CD8-positive, alpha-beta memory T cell (primary cell): ENCODE data around the gene RBL1. TPM values are rescaled to one million over a fixed set of nuclear protein-coding genes. Genes with fewer than 3 reads are reported as not detected.

Experiments used
- CTCF ChIA-PET: fragments of 350-600 bp; sonication (Branson Sonifier 250); formaldehyde crosslinking; loops from one replicate; lab custom pipeline; 2021; ENCODE audit warnings: antibody characterized with exemption; lab: Charles Lee
- POLR2A ChIA-PET: fragments of 350-600 bp; sonication (Branson Sonifier 250); formaldehyde crosslinking; loops from one replicate; lab custom pipeline; 2021; ENCODE audit warnings: antibody characterized with exemption; lab: Charles Lee
- DNase-seq, 5 donors: peaks; one replicate each; pipeline versions ENCODE4 v3.0.0 to v3.0.0-alpha.2; 2020 to 2022; ENCODE audit warnings: mixed read lengths in 1 of 5
- H3K27ac ChIP-seq: one replicate; pipeline ENCODE4 v1.7.0; 2013; ENCODE audit warnings: low read depth, mild to moderate bottlenecking, low read length, moderate library complexity
- H3K27me3 ChIP-seq: 2 replicates; pipeline ENCODE4 v1.7.0; 2013; ENCODE audit warnings: low read length, mild to moderate bottlenecking; ENCODE audit not compliant: insufficient read depth, poor library complexity, severe bottlenecking
- H3K36me3 ChIP-seq: 2 replicates; pipeline ENCODE4 v1.7.0; 2013; ENCODE audit warnings: mild to moderate bottlenecking, low read length, moderate library complexity; ENCODE audit not compliant: insufficient read depth
- H3K4me1 ChIP-seq: 2 replicates; pipeline ENCODE4 v1.7.0; 2013; ENCODE audit warnings: mild to moderate bottlenecking, low read length, moderate library complexity; ENCODE audit not compliant: insufficient read depth
- H3K4me3 ChIP-seq: 2 replicates; pipeline ENCODE4 v1.7.0; 2013; ENCODE audit warnings: mild to moderate bottlenecking, low read length
- H3K9me3 ChIP-seq: 2 replicates; pipeline ENCODE4 v1.7.0; 2013; ENCODE audit warnings: mild to moderate bottlenecking, low read length
- H3K27ac Mint-ChIP-seq, 8 donors: one replicate each; pipeline ENCODE4 v1.8.0; 2020 to 2021; ENCODE audit warnings: mixed read lengths in 8 of 8, mild to moderate bottlenecking in 6 of 8, inconsistent platforms in 3 of 8, moderate library complexity in 3 of 8
- H3K27me3 Mint-ChIP-seq, 2 donors: one replicate each; pipeline ENCODE4 v1.8.0; 2020 to 2021; ENCODE audit warnings: mixed read lengths in 2 of 2, mild to moderate bottlenecking in 1 of 2, moderate library complexity in 1 of 2
- H3K36me3 Mint-ChIP-seq, 3 donors: one replicate each; pipeline ENCODE4 v1.8.0; 2020 to 2021; ENCODE audit warnings: mixed read lengths in 3 of 3, inconsistent platforms in 1 of 3, mild to moderate bottlenecking in 1 of 3
- H3K4me1 Mint-ChIP-seq, 3 donors: one replicate each; pipeline ENCODE4 v1.8.0; 2020 to 2021; ENCODE audit warnings: mixed read lengths in 3 of 3, inconsistent platforms in 1 of 3, mild to moderate bottlenecking in 1 of 3
- H3K4me3 Mint-ChIP-seq, 7 donors: one replicate each; pipeline ENCODE4 v1.8.0; 2020 to 2021; ENCODE audit warnings: mixed read lengths in 7 of 7, mild to moderate bottlenecking in 6 of 7, moderate library complexity in 4 of 7, inconsistent platforms in 2 of 7
- H3K9me3 Mint-ChIP-seq, 5 donors: one replicate each; pipeline ENCODE4 v1.8.0; 2020 to 2022; ENCODE audit warnings: mixed read lengths in 5 of 5, mild to moderate bottlenecking in 3 of 5, moderate library complexity in 2 of 5, inconsistent platforms in 1 of 5
- polyA plus RNA-seq: library from polyadenylated mRNA; unstranded; fragments of 300-500 nt; fragmentation: Illumina TruSeq; gene quantifications from one replicate; pipeline ENCODE4 v1.2.3, GENCODE V29; 2021
- total RNA-seq, 2 experiments: library from RNA; stranded (reverse); gene quantifications; one replicate each; pipeline ENCODE4 v1.2.3, GENCODE V29; 2021

Gene RBL1
- total and polyA plus RNA-seq, 3 experiments from 2014 or later = 13.7 to 45.0 (median 44.0) TPM

- POLR2A ChIA-PET = interaction anchor here (0.6 to 2.2 kb wide), 4 partner anchors 31 to 82 kb away, joined by 3 to 9 read pairs (median 6); partner anchors contain the start of genes MROH8 and RPN2
- H3K27ac Mint-ChIP-seq = peak overlapping the region; percentile 98 to 99 (median 99)
- H3K4me1 Mint-ChIP-seq = peaks cover 28 to 42% (median 41%) of the 10 kb centered on the region in 3 donors
- Histone ChIP-seq H3K9me3 (no peaks in the 10 kb centered on the region), H3K27me3 (no peaks in the 10 kb centered on the region), H3K4me3 (peak overlapping the region; percentile 72), H3K27ac (peak overlapping the region; percentile 76), H3K4me1 (peaks cover 20% of the 10 kb centered on the region), H3K36me3 (peaks cover 5% of the 10 kb centered on the region)
- H3K9me3 Mint-ChIP-seq = no peaks in the 10 kb centered on the region
- peak overlapping the region; percentile 97 to 100 (median 98) for H3K4me3 Mint-ChIP-seq
- H3K27me3 Mint-ChIP-seq = peaks cover 0 to 4% of the 10 kb centered on the region in 2 donors
- peaks cover 0 to 23% (median 1%) of the 10 kb centered on the region in 3 donors for H3K36me3 Mint-ChIP-seq
- no peak for DNase-seq
- CTCF ChIA-PET = interaction anchor here (1.4 to 2.0 kb wide), 2 partner anchors 53 to 88 kb away, joined by 4 to 11 read pairs; no protein-coding TSS in a partner anchor
Measured at GRCh38 chr20:37096415-37097041, 731 bp upstream of the RBL1 start.

- no peaks in the 10 kb centered on the region for H3K9me3 Mint-ChIP-seq
- CTCF ChIA-PET = interaction anchor here (1.4 to 4.8 kb wide), 4 partner anchors 13 to 87 kb away, joined by 4 to 18 read pairs (median 10); partner anchors contain the start of genes MROH8 and RPN2
- Histone ChIP-seq H3K36me3 (peaks cover 5% of the 10 kb centered on the region), H3K4me3 (peak overlapping the region; percentile 72), H3K4me1 (peaks cover 20% of the 10 kb centered on the region), H3K27me3 (no peaks in the 10 kb centered on the region), H3K9me3 (no peaks in the 10 kb centered on the region), H3K27ac (peak overlapping the region; percentile 76)
- H3K27ac Mint-ChIP-seq = peak overlapping the region; percentile 87 to 99 (median 96)
- POLR2A ChIA-PET = interaction anchor here (0.6 to 2.2 kb wide), 6 partner anchors 12 to 88 kb away, joined by 3 to 9 read pairs (median 5); partner anchors contain the start of genes MROH8 and RPN2
- DNase-seq = peak; percentile 13 to 75 (median 53)
- H3K36me3 Mint-ChIP-seq = peaks cover 0 to 34% (median 1%) of the 10 kb centered on the region in 3 donors
- H3K4me1 Mint-ChIP-seq = peaks cover 31 to 52% (median 49%) of the 10 kb centered on the region in 3 donors
- H3K4me3 Mint-ChIP-seq = peak overlapping the region; percentile 97 to 100 (median 98)
- H3K27me3 Mint-ChIP-seq = peaks cover 0 to 5% of the 10 kb centered on the region in 2 donors
Measured at GRCh38 chr20:37095108-37095598, 644 bp downstream of the RBL1 start.

GRCh38 chr20:37090407-37090806 is 5.4 kb downstream of the RBL1 start:
- H3K27me3 ChIP-seq = no peaks in the 10 kb centered on the region
- H3K4me3 Mint-ChIP-seq = no peak overlapping the region
- no peak overlapping the region for H3K27ac ChIP-seq
- peak overlapping the region in 3 of 8 donors; percentile 22 to 38 (median 29) for H3K27ac Mint-ChIP-seq
- peaks cover 0 to 65% (median 1%) of the 10 kb centered on the region in 3 donors for H3K36me3 Mint-ChIP-seq
- ChIA-PET CTCF (interaction anchor here (1.5 kb wide), 1 partner anchor 83 kb away, joined by 5 read pairs; no protein-coding TSS in a partner anchor), POLR2A (no interaction called here)
- no peak overlapping the region for H3K4me3 ChIP-seq
- peaks cover 13% of the 10 kb centered on the region for H3K36me3 ChIP-seq
- peaks cover 12% of the 10 kb centered on the region for H3K4me1 ChIP-seq
- H3K9me3 ChIP-seq = no peaks in the 10 kb centered on the region
- peaks cover 0 to 1% of the 10 kb centered on the region in 2 donors for H3K27me3 Mint-ChIP-seq
- DNase-seq = no peak
- H3K4me1 Mint-ChIP-seq = peaks cover 24 to 55% (median 47%) of the 10 kb centered on the region in 3 donors
- no peaks in the 10 kb centered on the region for H3K9me3 Mint-ChIP-seq

GRCh38 chr20:37081717-37082289 is 14.0 kb downstream of the RBL1 start:
- H3K4me3 ChIP-seq = no peak overlapping the region
- Mint-ChIP-seq H3K4me1 (peaks cover 24 to 46% (median 35%) of the 10 kb centered on the region in 3 donors), H3K9me3 (no peaks in the 10 kb centered on the region), H3K27ac (peak overlapping the region; percentile 32 to 84 (median 66)), H3K4me3 (no peak overlapping the region), H3K27me3 (no peaks in the 10 kb centered on the region), H3K36me3 (peaks cover 2 to 44% (median 6%) of the 10 kb centered on the region in 3 donors)
- H3K36me3 ChIP-seq = peaks cover 5% of the 10 kb centered on the region
- no peak overlapping the region for H3K27ac ChIP-seq
- peaks cover 12% of the 10 kb centered on the region for H3K4me1 ChIP-seq
- peak in 4 of 5 donors; percentile 22 to 51 (median 34) for DNase-seq
- no peaks in the 10 kb centered on the region for H3K9me3 ChIP-seq
- ChIA-PET CTCF (interaction anchor here (0.6 to 10.4 kb wide), 16 partner anchors 8 to 162 kb away, joined by 3 to 98 read pairs (median 4); partner anchors contain the start of gene RBL1), POLR2A (interaction anchor here (0.6 to 1.0 kb wide), 2 partner anchors 74 to 113 kb away, joined by 3 to 6 read pairs; no protein-coding TSS in a partner anchor)
- H3K27me3 ChIP-seq = no peaks in the 10 kb centered on the region

- Mint-ChIP-seq H3K4me1 (peaks cover 34 to 62% (median 40%) of the 10 kb centered on the region in 3 donors), H3K36me3 (peaks cover 11 to 39% (median 17%) of the 10 kb centered on the region in 3 donors), H3K27ac (no peak overlapping the region), H3K27me3 (no peaks in the 10 kb centered on the region), H3K4me3 (no peak overlapping the region), H3K9me3 (peaks cover 0 to 3% (median 0%) of the 10 kb centered on the region in 5 donors)
- no peak for DNase-seq
- no peak overlapping the region for H3K27ac ChIP-seq
- H3K4me1 ChIP-seq = peaks cover 28% of the 10 kb centered on the region
- H3K4me3 ChIP-seq = no peak overlapping the region
- peaks cover 5% of the 10 kb centered on the region for H3K36me3 ChIP-seq
- CTCF ChIA-PET = interaction anchor here (10.4 kb wide), 1 partner anchor 69 kb away, joined by 98 read pairs; no protein-coding TSS in a partner anchor
- no peaks in the 10 kb centered on the region for H3K27me3 ChIP-seq
- H3K9me3 ChIP-seq = no peaks in the 10 kb centered on the region
- POLR2A ChIA-PET = no interaction called here
Measured at GRCh38 chr20:37077009-37077408, 18.8 kb downstream of the RBL1 start.

- Histone ChIP-seq H3K27me3 (no peaks in the 10 kb centered on the region), H3K36me3 (peaks cover 5% of the 10 kb centered on the region), H3K9me3 (no peaks in the 10 kb centered on the region), H3K4me1 (peaks cover 28% of the 10 kb centered on the region), H3K27ac (no peak overlapping the region), H3K4me3 (no peak overlapping the region)
- H3K27ac Mint-ChIP-seq = peak overlapping the region in 2 of 8 donors; percentile 47 to 76
- CTCF ChIA-PET = interaction anchor here (10.4 kb wide), 1 partner anchor 68 kb away, joined by 98 read pairs; no protein-coding TSS in a partner anchor
- peaks cover 0 to 3% (median 0%) of the 10 kb centered on the region in 5 donors for H3K9me3 Mint-ChIP-seq
- peaks cover 34 to 62% (median 40%) of the 10 kb centered on the region in 3 donors for H3K4me1 Mint-ChIP-seq
- POLR2A ChIA-PET = no interaction called here
- H3K4me3 Mint-ChIP-seq = no peak overlapping the region
- no peak for DNase-seq
- no peaks in the 10 kb centered on the region for H3K27me3 Mint-ChIP-seq
- peaks cover 11 to 37% (median 17%) of the 10 kb centered on the region in 3 donors for H3K36me3 Mint-ChIP-seq
Measured at GRCh38 chr20:37075932-37076685, 19.7 kb downstream of the RBL1 start.
